Measurements from ENCODE around the gene CCL7. TPM values are rescaled to one million over a fixed set of nuclear protein-coding genes. Genes with fewer than 3 reads are reported as not detected.

CCL7 gene
- total RNA-seq, 2 experiments from 2014 or later, result not detected

- ChIA-PET CTCF (no interaction called here), POLR2A (no interaction called here)
- intact Hi-C loops (cut with DNase I, micrococcal nuclease), result no loop called here
- Mint-ChIP-seq H3K27ac (no peak overlapping the region), H3K4me1 (ENCODE audit: low read depth) (no peaks in the 10 kb centered on the region), H3K36me3 (ENCODE audit: low read depth) (no peaks in the 10 kb centered on the region), H3K4me3 (no peak overlapping the region), H3K27me3 (peaks cover 44% of the 10 kb centered on the region), H3K9me3 (no peaks in the 10 kb centered on the region)
- DNase-seq (peak in 2 of 14 experiments; percentile 42 to 56), ATAC-seq (ENCODE audit: poor library complexity) (no peak)
- no peak for TF ChIP-seq CTCF (IDR thresholded peaks at IDR 0.05)
- no peak overlapping the region for H3K4me3 ChIP-seq (ENCODE audit: low read length)
- no peaks in the 10 kb centered on the region for H3K9me3 ChIP-seq (ENCODE audit: control insufficient read depth in 1 of 2, insufficient read depth in 1 of 2, low read length in 2 of 2)
- no peak overlapping the region for H3K27ac ChIP-seq (ENCODE audit: low read depth in 1 of 2, low read length in 2 of 2)
- no peaks in the 10 kb centered on the region for H3K4me1 ChIP-seq (ENCODE audit: insufficient read depth, low read length)
- H3K27me3 ChIP-seq (ENCODE audit: control insufficient read depth in 1 of 2, insufficient read depth in 2 of 2, low read length in 2 of 2), result peaks cover 11 to 36% of the 10 kb centered on the region in 2 experiments
- H3K36me3 ChIP-seq (ENCODE audit: insufficient read depth, low read length), result no peaks in the 10 kb centered on the region
These were observed 18.0 kb upstream of the CCL7 start for GRCh38 chr17:34252095-34252443.

- POLR2A ChIA-PET, result no interaction called here
- ATAC-seq (ENCODE audit: poor library complexity), result no peak
- no peak overlapping the region for H3K27ac Mint-ChIP-seq
- no peak overlapping the region for H3K4me3 ChIP-seq (ENCODE audit: low read length)
- no peaks in the 10 kb centered on the region for H3K4me1 Mint-ChIP-seq (ENCODE audit: low read depth)
- no peaks in the 10 kb centered on the region for H3K36me3 Mint-ChIP-seq (ENCODE audit: low read depth)
- no peaks in the 10 kb centered on the region for H3K9me3 Mint-ChIP-seq
- CTCF ChIA-PET, result no interaction called here
- H3K27ac ChIP-seq (ENCODE audit: low read depth in 1 of 2, low read length in 2 of 2), result no peak overlapping the region
- TF ChIP-seq CTCF (IDR thresholded peaks at IDR 0.05), result no peak
- no peaks in the 10 kb centered on the region for H3K4me1 ChIP-seq (ENCODE audit: insufficient read depth, low read length)
- no peaks in the 10 kb centered on the region for H3K36me3 ChIP-seq (ENCODE audit: insufficient read depth, low read length)
- intact Hi-C loops (cut with DNase I, micrococcal nuclease), result no loop called here
- H3K27me3 ChIP-seq (ENCODE audit: control insufficient read depth in 1 of 2, insufficient read depth in 2 of 2, low read length in 2 of 2), result peaks cover 11 to 39% of the 10 kb centered on the region in 2 experiments
- H3K27me3 Mint-ChIP-seq, result peaks cover 48% of the 10 kb centered on the region
- H3K4me3 Mint-ChIP-seq, result no peak overlapping the region
- peak in 2 of 14 experiments; percentile 51 to 60 for DNase-seq
- no peaks in the 10 kb centered on the region for H3K9me3 ChIP-seq (ENCODE audit: control insufficient read depth in 1 of 2, insufficient read depth in 1 of 2, low read length in 2 of 2)
These were observed 17.4 kb upstream of the CCL7 start for GRCh38 chr17:34252444-34253138.

- ChIA-PET POLR2A (no interaction called here), CTCF (no interaction called here)
- no peaks in the 10 kb centered on the region for H3K36me3 ChIP-seq (ENCODE audit: insufficient read depth, low read length)
- H3K9me3 Mint-ChIP-seq, result no peaks in the 10 kb centered on the region
- no peak overlapping the region for H3K4me3 ChIP-seq (ENCODE audit: low read length)
- DNase-seq (no peak), ATAC-seq (ENCODE audit: poor library complexity) (no peak)
- intact Hi-C loops (cut with DNase I, micrococcal nuclease), result no loop called here
- peaks cover 54% of the 10 kb centered on the region for H3K27me3 Mint-ChIP-seq
- peaks cover 11 to 39% of the 10 kb centered on the region in 2 experiments for H3K27me3 ChIP-seq (ENCODE audit: control insufficient read depth in 1 of 2, insufficient read depth in 2 of 2, low read length in 2 of 2)
- H3K36me3 Mint-ChIP-seq (ENCODE audit: low read depth), result no peaks in the 10 kb centered on the region
- H3K27ac ChIP-seq (ENCODE audit: low read depth in 1 of 2, low read length in 2 of 2), result no peak overlapping the region
- H3K4me1 ChIP-seq (ENCODE audit: insufficient read depth, low read length), result no peaks in the 10 kb centered on the region
- no peak overlapping the region for H3K27ac Mint-ChIP-seq
- TF ChIP-seq CTCF (IDR thresholded peaks at IDR 0.05), result no peak
- no peaks in the 10 kb centered on the region for H3K4me1 Mint-ChIP-seq (ENCODE audit: low read depth)
- H3K9me3 ChIP-seq (ENCODE audit: control insufficient read depth in 1 of 2, insufficient read depth in 1 of 2, low read length in 2 of 2), result no peaks in the 10 kb centered on the region
- H3K4me3 Mint-ChIP-seq, result no peak overlapping the region
These were observed 16.9 kb upstream of the CCL7 start for GRCh38 chr17:34253139-34253525.

All from CD4-positive, alpha-beta T cell (primary cell).